ENCODE results near the gene RALGPS2.

GRCh38 chr1:178951600-178951999 is 226.6 kb downstream of the RALGPS2 start:
- TF ChIP-seq, protein P1, sequence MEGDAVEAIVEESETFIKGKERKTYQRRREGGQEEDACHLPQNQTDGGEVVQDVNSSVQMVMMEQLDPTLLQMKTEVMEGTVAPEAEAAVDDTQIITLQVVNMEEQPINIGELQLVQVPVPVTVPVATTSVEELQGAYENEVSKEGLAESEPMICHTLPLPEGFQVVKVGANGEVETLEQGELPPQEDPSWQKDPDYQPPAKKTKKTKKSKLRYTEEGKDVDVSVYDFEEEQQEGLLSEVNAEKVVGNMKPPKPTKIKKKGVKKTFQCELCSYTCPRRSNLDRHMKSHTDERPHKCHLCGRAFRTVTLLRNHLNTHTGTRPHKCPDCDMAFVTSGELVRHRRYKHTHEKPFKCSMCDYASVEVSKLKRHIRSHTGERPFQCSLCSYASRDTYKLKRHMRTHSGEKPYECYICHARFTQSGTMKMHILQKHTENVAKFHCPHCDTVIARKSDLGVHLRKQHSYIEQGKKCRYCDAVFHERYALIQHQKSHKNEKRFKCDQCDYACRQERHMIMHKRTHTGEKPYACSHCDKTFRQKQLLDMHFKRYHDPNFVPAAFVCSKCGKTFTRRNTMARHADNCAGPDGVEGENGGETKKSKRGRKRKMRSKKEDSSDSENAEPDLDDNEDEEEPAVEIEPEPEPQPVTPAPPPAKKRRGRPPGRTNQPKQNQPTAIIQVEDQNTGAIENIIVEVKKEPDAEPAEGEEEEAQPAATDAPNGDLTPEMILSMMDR (IDR thresholded peaks at IDR 0.05) = no peak
- no peak for TF ChIP-seq POLR2A (IDR thresholded peaks at IDR 0.05)
